ENCODE measurements around the gene FLT1. TPM values are rescaled to one million over a fixed set of nuclear protein-coding genes. Genes with fewer than 3 reads are reported as not detected.

The FLT1 gene
- total RNA-seq, 1 experiment from 2014 or later = 0.25 TPM

DNA sequence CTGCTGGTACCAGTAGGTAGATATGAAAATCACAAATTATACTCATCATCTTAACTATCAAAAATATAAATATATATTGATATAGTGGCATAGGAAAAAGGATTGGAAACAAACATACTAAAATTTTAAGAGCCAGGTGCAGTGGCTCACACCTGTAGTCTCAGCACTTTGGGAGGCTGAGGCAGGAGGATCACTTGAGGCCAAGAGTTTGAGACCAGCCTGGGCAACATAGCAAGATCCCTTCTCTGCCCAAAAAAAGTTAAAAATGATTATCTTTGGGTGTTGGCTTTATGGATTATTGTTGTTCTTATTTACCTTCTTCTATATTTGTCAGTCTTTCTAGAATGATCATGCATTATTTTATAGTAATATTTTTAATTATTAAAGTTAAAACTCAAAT lies 53.4 kb downstream of the FLT1 start:
- ATAC-seq = no peak
- DNase-seq (ENCODE audit: low read depth, low spot score) = no peak
- no peak overlapping the region for H3K27ac ChIP-seq (ENCODE audit: low read depth, low read length)
- H3K9me2 ChIP-seq (ENCODE audit: insufficient read depth) = no peaks in the 10 kb centered on the region
- ChIA-PET RAD21 (ENCODE audit: low non-redundant PET in 1 of 2, low total read pairs in 2 of 2, uncharacterized antibody in 2 of 2, unreplicated experiment in 2 of 2) (no interaction called here), CTCF (no interaction called here), POLR2A (no interaction called here)
- no peak overlapping the region for H3K4me3 ChIP-seq (replicated peaks in 1 of 2; ENCODE audit: low read depth in 1 of 2, low read length in 2 of 2)
- no peak for TF ChIP-seq FOSL1 (IDR thresholded peaks at IDR 0.05; ENCODE audit: low read depth)
- TF ChIP-seq CTCF (IDR thresholded peaks at IDR 0.05 in 2 of 3, conservative IDR thresholded peaks at IDR 0.05 in 1 of 3; ENCODE audit: borderline replicate concordance in 1 of 3, insufficient read depth in 1 of 3, low read depth in 2 of 3, low read length in 2 of 3) = no peak
- no peak for TF ChIP-seq SRF (IDR thresholded peaks at IDR 0.05; ENCODE audit: low read depth)
- no peak for TF ChIP-seq EZH2phosphoT487 (IDR thresholded peaks at IDR 0.05; ENCODE audit: borderline replicate concordance)
- no peak for TF ChIP-seq ZBTB33 (IDR thresholded peaks at IDR 0.05; ENCODE audit: extremely low read depth, insufficient replicate concordance, low read length)
- no peak for TF ChIP-seq CBX3 (IDR thresholded peaks at IDR 0.05; ENCODE audit: low read depth)
- TF ChIP-seq ELF1 (IDR thresholded peaks at IDR 0.05; ENCODE audit: borderline replicate concordance, low read depth) = no peak
- no peak for TF ChIP-seq YY1 (IDR thresholded peaks at IDR 0.05; ENCODE audit: extremely low read depth, insufficient replicate concordance, low read depth, low read length)
- no peak for TF ChIP-seq TCF7L2 (IDR thresholded peaks at IDR 0.05; ENCODE audit: borderline replicate concordance, extremely low read depth, insufficient read depth, insufficient read length)
- TF ChIP-seq, protein P1, sequence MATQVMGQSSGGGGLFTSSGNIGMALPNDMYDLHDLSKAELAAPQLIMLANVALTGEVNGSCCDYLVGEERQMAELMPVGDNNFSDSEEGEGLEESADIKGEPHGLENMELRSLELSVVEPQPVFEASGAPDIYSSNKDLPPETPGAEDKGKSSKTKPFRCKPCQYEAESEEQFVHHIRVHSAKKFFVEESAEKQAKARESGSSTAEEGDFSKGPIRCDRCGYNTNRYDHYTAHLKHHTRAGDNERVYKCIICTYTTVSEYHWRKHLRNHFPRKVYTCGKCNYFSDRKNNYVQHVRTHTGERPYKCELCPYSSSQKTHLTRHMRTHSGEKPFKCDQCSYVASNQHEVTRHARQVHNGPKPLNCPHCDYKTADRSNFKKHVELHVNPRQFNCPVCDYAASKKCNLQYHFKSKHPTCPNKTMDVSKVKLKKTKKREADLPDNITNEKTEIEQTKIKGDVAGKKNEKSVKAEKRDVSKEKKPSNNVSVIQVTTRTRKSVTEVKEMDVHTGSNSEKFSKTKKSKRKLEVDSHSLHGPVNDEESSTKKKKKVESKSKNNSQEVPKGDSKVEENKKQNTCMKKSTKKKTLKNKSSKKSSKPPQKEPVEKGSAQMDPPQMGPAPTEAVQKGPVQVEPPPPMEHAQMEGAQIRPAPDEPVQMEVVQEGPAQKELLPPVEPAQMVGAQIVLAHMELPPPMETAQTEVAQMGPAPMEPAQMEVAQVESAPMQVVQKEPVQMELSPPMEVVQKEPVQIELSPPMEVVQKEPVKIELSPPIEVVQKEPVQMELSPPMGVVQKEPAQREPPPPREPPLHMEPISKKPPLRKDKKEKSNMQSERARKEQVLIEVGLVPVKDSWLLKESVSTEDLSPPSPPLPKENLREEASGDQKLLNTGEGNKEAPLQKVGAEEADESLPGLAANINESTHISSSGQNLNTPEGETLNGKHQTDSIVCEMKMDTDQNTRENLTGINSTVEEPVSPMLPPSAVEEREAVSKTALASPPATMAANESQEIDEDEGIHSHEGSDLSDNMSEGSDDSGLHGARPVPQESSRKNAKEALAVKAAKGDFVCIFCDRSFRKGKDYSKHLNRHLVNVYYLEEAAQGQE (IDR thresholded peaks at IDR 0.05; ENCODE audit: low read depth) = no peak
- TF ChIP-seq SIN3A (IDR thresholded peaks at IDR 0.05; ENCODE audit: low read depth) = no peak
- no peak for TF ChIP-seq SP1 (IDR thresholded peaks at IDR 0.05; ENCODE audit: low read depth)
- no peak for TF ChIP-seq EGR1 (IDR thresholded peaks at IDR 0.05; ENCODE audit: low read depth)
- TF ChIP-seq MAX (IDR thresholded peaks at IDR 0.05) = no peak
- TF ChIP-seq ZNF274 (IDR thresholded peaks at IDR 0.05; ENCODE audit: low read depth, low read length) = no peak
- no peak for TF ChIP-seq EZH2 (IDR thresholded peaks at IDR 0.05)
- no peaks in the 10 kb centered on the region for H3K79me2 ChIP-seq (ENCODE audit: insufficient read depth, low read length)
- H4K20me1 ChIP-seq (ENCODE audit: insufficient read depth) = no peaks in the 10 kb centered on the region
- H3K36me3 ChIP-seq (ENCODE audit: control insufficient read depth in 1 of 2, insufficient read depth in 2 of 2, low read length in 2 of 2) = no peaks in the 10 kb centered on the region
- no peak overlapping the region for H2AFZ ChIP-seq (ENCODE audit: low read depth, low read length, poor library complexity, severe bottlenecking)
- H3K9me3 ChIP-seq (ENCODE audit: control insufficient read depth in 1 of 2, insufficient read depth in 1 of 2, low read depth in 1 of 2, low read length in 2 of 2) = no peaks in the 10 kb centered on the region
- intact Hi-C loops (cut with micrococcal nuclease) = no loop called here
- H3K4me2 ChIP-seq (ENCODE audit: low read length) = no peak overlapping the region
- BruUV-seq (replicated peaks) = no TSS peak
- no peaks in the 10 kb centered on the region; the same call in 1 of the 2 replicates for H3K27me3 ChIP-seq (ENCODE audit: insufficient read depth, low read length)
- H3K4me1 ChIP-seq (ENCODE audit: control insufficient read depth in 1 of 2, insufficient read depth in 2 of 2, low read length in 2 of 2) = no peaks in the 10 kb centered on the region
- no peak overlapping the region for H3K9ac ChIP-seq (ENCODE audit: low read length)
